GM20000 (cell line): Measurements from ENCODE around the gene PROCR.
"Not testable (repeated sequence)": the region's sequence is repeated elsewhere in the genome, so short reads cannot be mapped to it uniquely, and the experiment has no call there.

Experiments
- DNase-seq: peaks from one replicate; pipeline ENCODE4 v3.0.0; 2012; ENCODE audit warnings: low spot score
- CTCF ChIP-seq: IDR thresholded peaks from 2 replicates; pipeline ENCODE4 v1.5.1; 2012; ENCODE audit warnings: mild to moderate bottlenecking, control low read depth; ENCODE audit errors: extremely low read depth, missing control alignments

Gene PROCR

DNA sequence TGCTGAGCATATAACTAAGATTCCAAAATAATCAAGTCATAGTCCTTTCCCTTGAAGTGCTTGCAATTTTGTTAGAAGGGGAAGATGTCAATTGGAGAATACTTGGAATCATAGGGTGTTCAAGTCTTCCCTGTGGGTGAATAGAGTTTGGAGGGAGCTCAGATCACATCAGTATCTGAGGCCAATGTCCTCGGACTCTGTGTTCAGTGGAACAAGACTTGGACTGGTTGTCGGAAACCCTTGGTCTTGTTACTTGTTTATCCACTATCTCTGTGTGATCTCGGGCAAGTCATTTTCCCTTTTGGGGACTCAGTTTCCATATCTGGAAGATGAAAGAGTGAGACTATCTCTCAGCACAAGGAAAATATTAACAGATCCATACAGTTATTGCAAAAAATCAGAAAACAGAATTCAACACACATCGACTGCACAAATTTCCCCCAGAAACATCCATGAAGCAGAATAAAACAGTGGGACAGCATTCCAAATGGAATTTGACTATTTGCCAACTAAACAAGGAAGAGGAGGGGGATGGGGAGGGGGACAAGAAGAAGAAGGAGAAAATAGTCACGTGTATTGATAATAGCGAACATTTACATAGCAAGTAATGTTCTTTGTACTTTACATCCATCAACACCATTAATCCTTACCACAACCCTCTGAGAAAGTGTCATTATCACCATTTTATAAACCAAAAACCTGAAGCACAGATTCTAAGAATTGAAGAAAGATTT, 20.9 kb upstream of the PROCR start:
- DNase-seq: no peak

DNA sequence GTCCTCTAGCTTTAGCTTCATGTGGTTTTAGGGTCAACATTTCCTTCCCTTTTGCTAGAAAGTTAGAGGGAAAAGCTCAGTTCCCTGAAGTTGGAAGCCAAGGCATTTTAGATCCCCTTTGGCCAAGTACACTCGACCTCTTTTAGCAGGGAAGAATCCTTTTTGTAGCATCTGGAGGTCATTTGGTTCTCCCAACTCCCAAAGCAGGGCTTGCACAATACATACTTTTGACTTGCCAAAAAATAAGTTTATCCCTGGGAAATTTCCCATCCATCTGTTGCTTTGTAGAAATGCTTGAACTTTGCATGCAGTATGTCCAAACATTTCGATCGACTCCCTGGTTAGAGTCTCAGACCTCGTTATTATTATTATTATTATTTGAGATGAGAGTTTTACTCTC, 20.1 kb upstream of the PROCR start:
- no peak for TF ChIP-seq CTCF
- DNase-seq: no peak

More for the DNA sequence above, 20.9 kb upstream of the PROCR start:
- no peak for TF ChIP-seq CTCF

- no peak for DNase-seq
- TF ChIP-seq CTCF: no peak
Observed at GRCh38 chr20:35155936-35156335, 15.9 kb upstream of the PROCR start.

DNA sequence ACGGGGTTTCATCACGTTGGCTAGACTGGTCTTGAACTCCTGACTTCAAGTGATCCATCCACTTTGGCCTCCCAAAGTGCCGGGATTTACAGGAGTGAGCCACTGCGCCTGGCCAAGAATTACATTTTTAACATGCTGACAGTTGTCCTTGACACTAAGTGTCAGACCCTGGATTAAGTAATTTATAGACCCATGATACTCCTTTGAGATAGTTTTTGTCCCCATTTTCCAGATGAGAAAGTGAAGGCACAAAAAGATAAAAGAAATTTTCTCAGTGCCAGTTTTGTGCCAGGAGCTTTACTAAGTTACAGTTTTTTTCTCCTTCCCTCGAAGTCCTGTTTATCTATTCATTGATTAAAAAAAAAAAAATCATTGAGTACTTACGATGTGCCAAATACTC, 14.9 kb upstream of the PROCR start:
- TF ChIP-seq CTCF: no peak
- no peak for DNase-seq

- DNase-seq: not testable (repeated sequence)
Observed at GRCh38 chr20:35160341-35160740, 11.5 kb upstream of the PROCR start.

- not testable (repeated sequence) for DNase-seq
Observed at GRCh38 chr20:35164531-35164930, 7.3 kb upstream of the PROCR start.

- TF ChIP-seq CTCF: no peak
- DNase-seq: no peak
Observed at GRCh38 chr20:35165221-35166185, 6.4 kb upstream of the PROCR start.

- no peak for DNase-seq
- no peak for TF ChIP-seq CTCF
Observed at GRCh38 chr20:35166242-35166830, 5.5 kb upstream of the PROCR start.
